Astrocyte (in vitro differentiated cells and primary cell): ENCODE data around the gene SCLY. TPM values are rescaled to one million over a fixed set of nuclear protein-coding genes. Genes with fewer than 3 reads are reported as not detected.
A peak's percentile ranks its signal among the peaks of the same experiment; 100 is the strongest.

Source experiments
- DNase-seq: peaks from one replicate; pipeline ENCODE4 v3.0.0-alpha.2; 2010; ENCODE audit warnings: low read depth
- FAIRE-seq: peaks from 2 replicates; lab custom pipeline; 2011; peaks lifted over from hg19 to GRCh38; lab: Jason Lieb, UNC
- H2AFZ ChIP-seq: 2 replicates; pipeline ENCODE4 v1.6.0; 2012; ENCODE audit warnings: low read depth, low read length, inconsistent platforms
- H3K27ac ChIP-seq: 2 replicates; pipeline ENCODE4 v1.5.1; 2011; ENCODE audit warnings: low read depth, low read length, inconsistent platforms
- H3K27me3 ChIP-seq: 2 replicates; pipeline ENCODE4 v1.6.0; 2011; ENCODE audit warnings: low read length, inconsistent platforms; ENCODE audit not compliant: insufficient read depth
- H3K36me3 ChIP-seq: 2 replicates; pipeline ENCODE4 v1.5.1; 2011; ENCODE audit warnings: low read length, inconsistent platforms; ENCODE audit not compliant: insufficient read depth
- H3K4me1 ChIP-seq: 2 replicates; pipeline ENCODE4 v1.5.1; 2011; ENCODE audit warnings: low read length, inconsistent platforms; ENCODE audit not compliant: insufficient read depth
- H3K4me2 ChIP-seq: 2 replicates; pipeline ENCODE4 v1.6.0; 2012; ENCODE audit warnings: low read length, inconsistent platforms
- H3K4me3 ChIP-seq: 2 replicates; pipeline ENCODE4 v1.5.1; 2011; ENCODE audit warnings: low read depth, mild to moderate bottlenecking, low read length, inconsistent platforms; ENCODE audit not compliant: insufficient read depth
- H3K79me2 ChIP-seq: 2 replicates; pipeline ENCODE4 v1.6.0; 2012; ENCODE audit warnings: mild to moderate bottlenecking, low read length, inconsistent platforms; ENCODE audit not compliant: insufficient read depth
- H3K9ac ChIP-seq: 2 replicates; pipeline ENCODE4 v1.6.0; 2012; ENCODE audit warnings: mild to moderate bottlenecking, low read length, inconsistent platforms
- H3K9me3 ChIP-seq: 2 replicates; pipeline ENCODE4 v1.5.1; 2012; ENCODE audit warnings: low read depth, mild to moderate bottlenecking, low read length, inconsistent platforms; ENCODE audit not compliant: insufficient read depth
- H4K20me1 ChIP-seq: 2 replicates; pipeline ENCODE4 v1.6.0; 2012; ENCODE audit warnings: low read length, inconsistent platforms; ENCODE audit not compliant: insufficient read depth
- H3K27ac Mint-ChIP-seq: one replicate; pipeline ENCODE4 v1.8.0; 2021; ENCODE audit warnings: mild to moderate bottlenecking, mixed read lengths; ENCODE audit not compliant: unreplicated experiment
- H3K27me3 Mint-ChIP-seq: one replicate; pipeline ENCODE4 v1.8.0; 2021; ENCODE audit warnings: low read depth, mixed read lengths; ENCODE audit not compliant: unreplicated experiment
- H3K36me3 Mint-ChIP-seq: one replicate; pipeline ENCODE4 v1.8.0; 2021; ENCODE audit warnings: low read depth, mixed read lengths; ENCODE audit not compliant: unreplicated experiment
- H3K4me1 Mint-ChIP-seq: one replicate; pipeline ENCODE4 v1.8.0; 2021; ENCODE audit warnings: low read depth, mixed read lengths; ENCODE audit not compliant: unreplicated experiment
- H3K4me3 Mint-ChIP-seq: one replicate; pipeline ENCODE4 v1.8.0; 2021; ENCODE audit warnings: mild to moderate bottlenecking, moderate library complexity, mixed read lengths; ENCODE audit not compliant: unreplicated experiment
- H3K9me3 Mint-ChIP-seq: one replicate; pipeline ENCODE4 v1.8.0; 2021; ENCODE audit warnings: mild to moderate bottlenecking, mixed read lengths; ENCODE audit not compliant: unreplicated experiment
- EZH2 ChIP-seq: IDR thresholded peaks from 2 replicates; pipeline ENCODE4 v1.6.1; 2012; ENCODE audit warnings: mild to moderate bottlenecking, low read length, inconsistent platforms; ENCODE audit not compliant: insufficient read depth
- total RNA-seq: library from RNA; stranded (reverse); gene quantifications from 2 replicates; pipeline ENCODE4 v1.2.1, GENCODE V29; 2021
- TF ChIP-seq, protein P1 (sequence below): IDR thresholded peaks from 2 replicates; pipeline ENCODE4 v1.5.1; 2011; ENCODE audit warnings: low read depth, mild to moderate bottlenecking, inconsistent platforms, low read length, moderate library complexity; ENCODE audit not compliant: insufficient read depth

The SCLY gene
- total RNA-seq, 1 donor from 2014 or later = 15.4 TPM

DNA sequence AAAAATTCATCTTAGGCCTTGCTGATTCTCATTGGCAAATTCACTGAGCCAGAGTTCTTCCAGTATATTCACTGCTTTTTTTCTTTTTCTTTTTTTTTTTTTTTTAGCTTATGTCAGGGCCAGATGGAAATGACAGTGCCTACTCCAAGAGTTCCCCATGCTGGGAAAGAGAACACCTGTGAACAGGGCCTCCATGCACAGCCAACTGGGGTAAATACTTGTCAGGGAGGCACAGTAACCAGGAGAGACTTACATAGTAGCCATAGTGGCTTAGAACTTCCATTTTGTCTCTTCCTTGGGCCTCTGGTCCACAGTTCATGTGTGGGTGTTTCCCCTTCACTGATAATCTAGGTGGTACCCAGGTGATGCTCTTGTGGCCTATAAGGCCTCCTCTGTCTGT is 15.2 kb upstream of the SCLY start:
- FAIRE-seq (no peak), DNase-seq (no peak)
- no peak overlapping the region for H3K4me3 ChIP-seq
- peaks cover 5% of the 10 kb centered on the region for H3K9me3 Mint-ChIP-seq
- H3K4me1 ChIP-seq = no peaks in the 10 kb centered on the region
- no peaks in the 10 kb centered on the region for H3K27me3 Mint-ChIP-seq
- no peak overlapping the region for H3K9ac ChIP-seq
- no peak overlapping the region for H3K4me3 Mint-ChIP-seq
- no peak overlapping the region for H3K4me2 ChIP-seq
- peaks cover 12% of the 10 kb centered on the region for H3K36me3 ChIP-seq
- H3K36me3 Mint-ChIP-seq = peaks cover 22% of the 10 kb centered on the region
- no peak overlapping the region for H3K27ac Mint-ChIP-seq
- H3K79me2 ChIP-seq = no peaks in the 10 kb centered on the region
- H3K4me1 Mint-ChIP-seq = no peaks in the 10 kb centered on the region
- H2AFZ ChIP-seq = no peak overlapping the region
- no peaks in the 10 kb centered on the region for H4K20me1 ChIP-seq
- H3K27me3 ChIP-seq = no peaks in the 10 kb centered on the region
- TF ChIP-seq, protein P1, sequence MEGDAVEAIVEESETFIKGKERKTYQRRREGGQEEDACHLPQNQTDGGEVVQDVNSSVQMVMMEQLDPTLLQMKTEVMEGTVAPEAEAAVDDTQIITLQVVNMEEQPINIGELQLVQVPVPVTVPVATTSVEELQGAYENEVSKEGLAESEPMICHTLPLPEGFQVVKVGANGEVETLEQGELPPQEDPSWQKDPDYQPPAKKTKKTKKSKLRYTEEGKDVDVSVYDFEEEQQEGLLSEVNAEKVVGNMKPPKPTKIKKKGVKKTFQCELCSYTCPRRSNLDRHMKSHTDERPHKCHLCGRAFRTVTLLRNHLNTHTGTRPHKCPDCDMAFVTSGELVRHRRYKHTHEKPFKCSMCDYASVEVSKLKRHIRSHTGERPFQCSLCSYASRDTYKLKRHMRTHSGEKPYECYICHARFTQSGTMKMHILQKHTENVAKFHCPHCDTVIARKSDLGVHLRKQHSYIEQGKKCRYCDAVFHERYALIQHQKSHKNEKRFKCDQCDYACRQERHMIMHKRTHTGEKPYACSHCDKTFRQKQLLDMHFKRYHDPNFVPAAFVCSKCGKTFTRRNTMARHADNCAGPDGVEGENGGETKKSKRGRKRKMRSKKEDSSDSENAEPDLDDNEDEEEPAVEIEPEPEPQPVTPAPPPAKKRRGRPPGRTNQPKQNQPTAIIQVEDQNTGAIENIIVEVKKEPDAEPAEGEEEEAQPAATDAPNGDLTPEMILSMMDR = no peak
- no peak for TF ChIP-seq EZH2
- no peak overlapping the region for H3K27ac ChIP-seq
- no peaks in the 10 kb centered on the region for H3K9me3 ChIP-seq

DNA sequence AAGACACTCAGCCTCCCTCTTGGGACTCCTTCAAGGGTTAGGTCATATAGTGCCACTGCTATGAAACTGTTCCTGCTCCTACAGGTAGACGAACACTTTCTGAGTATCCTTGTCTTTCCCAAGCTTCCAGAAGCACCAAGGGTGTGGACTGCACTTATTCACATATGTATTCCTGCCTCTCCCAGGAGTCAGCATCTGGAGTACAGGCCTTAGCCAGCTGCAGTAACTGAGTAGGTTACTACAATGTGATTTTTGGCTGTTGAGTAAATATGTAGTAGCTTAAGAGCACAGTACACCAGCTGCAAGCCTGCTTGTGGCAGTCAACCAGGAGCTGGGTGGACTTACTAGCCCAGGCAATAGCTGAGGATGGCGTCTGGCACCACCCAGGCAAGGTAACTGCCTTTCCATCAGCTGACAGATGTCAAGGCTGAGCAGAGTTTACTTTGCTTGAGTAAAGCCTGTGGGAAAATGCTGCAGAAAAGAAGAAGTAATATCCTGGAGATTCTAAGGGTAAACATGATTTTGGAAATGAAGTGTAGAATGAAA is 14.0 kb upstream of the SCLY start:
- no peak overlapping the region for H3K4me2 ChIP-seq
- H3K4me1 ChIP-seq = no peaks in the 10 kb centered on the region
- H3K79me2 ChIP-seq = no peaks in the 10 kb centered on the region
- Mint-ChIP-seq H3K36me3 (peaks cover 15% of the 10 kb centered on the region), H3K4me1 (no peaks in the 10 kb centered on the region), H3K9me3 (peaks cover 5% of the 10 kb centered on the region), H3K4me3 (no peak overlapping the region), H3K27me3 (no peaks in the 10 kb centered on the region), H3K27ac (no peak overlapping the region)
- no peaks in the 10 kb centered on the region for H4K20me1 ChIP-seq
- H3K4me3 ChIP-seq = no peak overlapping the region
- H3K9me3 ChIP-seq = no peaks in the 10 kb centered on the region
- no peak for DNase-seq
- TF ChIP-seq EZH2 = no peak
- TF ChIP-seq, protein P1 = no peak
- no peaks in the 10 kb centered on the region for H3K27me3 ChIP-seq
- H3K27ac ChIP-seq = no peak overlapping the region
- H3K9ac ChIP-seq = no peak overlapping the region
- no peak for FAIRE-seq
- peaks cover 7% of the 10 kb centered on the region for H3K36me3 ChIP-seq
- H2AFZ ChIP-seq = no peak overlapping the region

DNA sequence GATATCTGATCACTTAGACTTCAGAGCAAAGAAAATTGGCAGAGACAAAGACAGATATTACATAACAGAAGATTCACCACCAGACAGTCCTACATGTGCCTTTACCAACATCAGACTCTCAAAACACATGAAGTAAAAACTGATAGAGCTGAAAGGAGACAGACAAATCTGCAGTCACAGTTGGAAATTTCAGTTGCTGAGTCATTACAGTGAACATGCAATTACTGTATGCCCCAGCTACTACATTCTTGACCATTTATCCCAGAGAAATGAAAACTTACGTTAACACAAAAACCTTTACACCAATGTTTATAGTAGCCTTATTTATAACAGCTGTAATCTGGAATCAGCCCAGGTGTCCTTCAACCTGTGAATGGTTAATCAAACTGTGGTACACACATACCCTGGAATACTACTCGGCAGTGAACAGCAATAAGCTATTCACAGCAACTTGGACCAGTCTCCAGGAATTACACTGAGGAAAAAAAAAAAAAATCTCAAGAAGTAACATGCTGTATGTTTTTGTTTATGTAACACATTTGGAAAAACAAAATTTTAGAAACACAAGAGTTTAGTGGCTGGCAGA is 7.5 kb upstream of the SCLY start:
- Histone ChIP-seq H3K4me2 (no peak overlapping the region), H3K27me3 (no peaks in the 10 kb centered on the region), H2AFZ (no peak overlapping the region), H3K4me3 (no peak overlapping the region), H3K36me3 (no peaks in the 10 kb centered on the region), H3K9ac (no peak overlapping the region), H3K9me3 (peaks cover 2% of the 10 kb centered on the region), H4K20me1 (no peaks in the 10 kb centered on the region), H3K4me1 (no peaks in the 10 kb centered on the region), H3K27ac (no peak overlapping the region), H3K79me2 (no peaks in the 10 kb centered on the region)
- Mint-ChIP-seq H3K4me3 (no peak overlapping the region), H3K4me1 (no peaks in the 10 kb centered on the region), H3K9me3 (peaks cover 2% of the 10 kb centered on the region), H3K36me3 (peaks cover 2% of the 10 kb centered on the region), H3K27ac (no peak overlapping the region), H3K27me3 (no peaks in the 10 kb centered on the region)
- DNase-seq (peak; percentile 12), FAIRE-seq (peak; percentile 64)
- TF ChIP-seq EZH2 = no peak
- TF ChIP-seq, protein P1 = no peak
